Activated CD8-positive, alpha-beta memory T cell treated with anti-CD3 and anti-CD28 coated beads, Interleukin-2, amount 50 U/mL, for 4 hours (primary cell): ENCODE results near the gene NEU4.
"Not testable (repeated sequence)": the region's sequence is repeated elsewhere in the genome, so short reads cannot be mapped to it uniquely, and the experiment has no call there.

Source experiments
- DNase-seq: peaks from one replicate; pipeline ENCODE4 v3.0.0-alpha.2; 2020

NEU4 gene

GRCh38 chr2:241814643-241815476, 5.9 kb downstream of the NEU4 start:
- no peak for DNase-seq

- DNase-seq: no peak
These were observed 6.8 kb downstream of the NEU4 start for GRCh38 chr2:241815477-241816430.

GRCh38 chr2:241816431-241817121, 7.6 kb downstream of the NEU4 start:
- DNase-seq: no peak

- no peak for DNase-seq
These were observed 8.3 kb downstream of the NEU4 start for GRCh38 chr2:241817126-241817820.

- not testable (repeated sequence) for DNase-seq
These were observed 8.8 kb downstream of the NEU4 start for GRCh38 chr2:241817821-241818215.

- no peak for DNase-seq
These were observed 9.4 kb downstream of the NEU4 start for GRCh38 chr2:241818229-241818942.

GRCh38 chr2:241818943-241819270, 9.9 kb downstream of the NEU4 start:
- DNase-seq: no peak

GRCh38 chr2:241819947-241820624, 11.1 kb downstream of the NEU4 start:
- DNase-seq: not testable (repeated sequence)

- no peak for DNase-seq
These were observed 11.8 kb downstream of the NEU4 start for GRCh38 chr2:241820625-241821384.

GRCh38 chr2:241821460-241822263, 12.7 kb downstream of the NEU4 start:
- DNase-seq: no peak

- DNase-seq: no peak
These were observed 13.3 kb downstream of the NEU4 start for GRCh38 chr2:241822264-241822623.

- not testable (repeated sequence) for DNase-seq
These were observed 14.8 kb downstream of the NEU4 start for GRCh38 chr2:241823531-241824437.

- no peak for DNase-seq
These were observed 18.4 kb downstream of the NEU4 start for GRCh38 chr2:241827394-241827793.

GRCh38 chr2:241833101-241833663, 24.2 kb downstream of the NEU4 start:
- no peak for DNase-seq

- DNase-seq: not testable (repeated sequence)
These were observed 24.9 kb downstream of the NEU4 start for GRCh38 chr2:241833756-241834526.

GRCh38 chr2:241834527-241835210, 25.7 kb downstream of the NEU4 start:
- no peak for DNase-seq

- DNase-seq: no peak
These were observed 26.6 kb downstream of the NEU4 start for GRCh38 chr2:241835611-241836010.
